Right atrium auricular region (tissue), 2 donors: ENCODE measurements around the gene SPPL3. TPM values are rescaled to one million over a fixed set of nuclear protein-coding genes. Genes with fewer than 3 reads are reported as not detected.

Experiments used
- DNase-seq: peaks from one replicate; pipeline ENCODE4 v3.0.0-alpha.2; 2019; ENCODE audit warnings: low spot score
- H3K27ac ChIP-seq, 2 donors: fragments of 200-600 bp; sonication (generic); 1 replicate in 1 of 2; 2 replicates in 1 of 2; pipeline ENCODE4 v1.5.1; 2016 to 2019
- H3K27me3 ChIP-seq, 2 donors: fragments of 200-600 bp; sonication (generic); one replicate each; pipeline versions ENCODE4 v1.5.1 to v1.6.0; 2017 to 2019
- H3K36me3 ChIP-seq: fragments of 200-600 bp; sonication (generic); one replicate; pipeline ENCODE4 v1.5.1; 2016
- H3K4me1 ChIP-seq, 2 donors: fragments of 200-600 bp; sonication (generic); one replicate each; pipeline versions ENCODE4 v1.5.1 to v1.6.0; 2017 to 2019
- H3K4me3 ChIP-seq, 2 donors: fragments of 200-600 bp; sonication (generic); 1 replicate in 1 of 2; 2 replicates in 1 of 2; pipeline ENCODE4 v1.5.1; 2017 to 2019; ENCODE audit warnings: mild to moderate bottlenecking in 1 of 2, moderate library complexity in 1 of 2
- H3K9me3 ChIP-seq, 2 donors: fragments of 200-600 bp; sonication (generic); one replicate each; pipeline ENCODE4 v1.5.1; 2019
- CTCF ChIP-seq, 2 donors: fragments of 200-600 bp; sonication (generic); IDR thresholded peaks; one replicate each; pipeline ENCODE4 v1.5.1; 2019; ENCODE audit warnings: antibody characterized with exemption in 2 of 2
- total RNA-seq, 2 donors: library from RNA; depleted of rRNA; stranded (reverse); fragments of >200 nt; gene quantifications; one replicate each; pipeline ENCODE4 v1.1.0, GENCODE V29; 2016

SPPL3 gene
- total RNA-seq, 2 donors from 2014 or later: 13.8 to 16.5 TPM

DNA sequence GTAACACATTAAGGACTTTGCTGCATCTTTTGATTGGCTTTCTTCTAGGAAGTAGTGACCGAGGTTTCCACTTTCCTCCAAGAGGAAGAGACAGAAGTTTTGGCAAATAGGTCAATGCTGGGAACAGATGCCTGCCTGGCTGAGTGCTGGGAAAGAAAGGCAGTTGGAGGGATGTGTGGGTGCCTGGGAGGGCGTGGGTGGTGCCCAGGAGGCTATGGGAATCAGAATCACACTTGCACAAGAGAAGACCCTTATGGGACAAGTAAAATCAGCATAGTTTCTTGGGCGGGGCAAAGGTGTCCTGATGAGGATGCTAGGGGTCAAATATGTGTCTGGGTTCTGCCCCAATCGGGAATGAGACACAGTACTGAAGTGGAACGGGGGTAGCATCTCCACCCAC, 179.4 kb downstream of the SPPL3 start:
- H3K36me3 ChIP-seq: peaks cover 57% of the 10 kb centered on the region
- no peak for TF ChIP-seq CTCF (IDR thresholded peaks at IDR 0.05)

GRCh38 chr12:120722784-120723183, 181.4 kb downstream of the SPPL3 start:
- Histone ChIP-seq H3K36me3 (peaks cover 67% of the 10 kb centered on the region), H3K9me3 (no peaks in the 10 kb centered on the region), H3K27me3 (no peaks in the 10 kb centered on the region), H3K27ac (no peak overlapping the region), H3K4me3 (no peak overlapping the region), H3K4me1 (peaks cover 0 to 38% of the 10 kb centered on the region in 2 donors)
- DNase-seq: no peak
- TF ChIP-seq CTCF (IDR thresholded peaks at IDR 0.05): no peak

More for the DNA sequence above, 179.4 kb downstream of the SPPL3 start:
- Histone ChIP-seq H3K4me1 (peaks cover 0 to 38% of the 10 kb centered on the region in 2 donors), H3K4me3 (no peak overlapping the region), H3K27ac (peak overlapping the region in 1 of 2 donors; percentile 83), H3K9me3 (no peaks in the 10 kb centered on the region), H3K27me3 (no peaks in the 10 kb centered on the region)
- DNase-seq: no peak

DNA sequence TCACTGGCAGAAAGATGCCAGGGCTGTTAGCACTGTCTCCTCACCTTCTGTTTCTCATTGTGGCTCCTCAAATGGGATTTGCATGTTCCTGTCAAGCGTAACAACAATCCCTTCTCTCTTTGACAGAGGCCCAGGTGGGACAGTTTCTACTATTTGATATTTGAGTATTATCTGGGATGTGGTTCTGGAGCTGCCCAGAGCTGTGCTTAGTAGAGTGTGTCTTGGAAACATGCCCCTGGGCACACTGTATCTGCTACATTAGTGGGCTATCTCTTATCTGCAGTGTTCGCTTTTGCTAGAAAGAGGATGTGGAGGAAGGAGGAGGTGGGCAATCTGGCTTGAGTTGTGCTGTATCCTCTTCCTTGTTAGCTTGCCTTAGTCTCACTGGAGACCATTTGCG, 182.3 kb downstream of the SPPL3 start:
- Histone ChIP-seq H3K9me3 (no peaks in the 10 kb centered on the region), H3K27ac (no peak overlapping the region), H3K36me3 (peaks cover 69% of the 10 kb centered on the region), H3K27me3 (no peaks in the 10 kb centered on the region), H3K4me3 (no peak overlapping the region), H3K4me1 (peaks cover 0 to 38% of the 10 kb centered on the region in 2 donors)
- no peak for DNase-seq
- no peak for TF ChIP-seq CTCF (IDR thresholded peaks at IDR 0.05)

- H3K9me3 ChIP-seq: no peaks in the 10 kb centered on the region
- H3K4me3 ChIP-seq: no peak overlapping the region
- H3K27me3 ChIP-seq: no peaks in the 10 kb centered on the region
- H3K27ac ChIP-seq: peak overlapping the region; percentile 47 to 61
- no peak for TF ChIP-seq CTCF (IDR thresholded peaks at IDR 0.05)
- H3K4me1 ChIP-seq: peaks cover 0 to 32% of the 10 kb centered on the region in 2 donors
- H3K36me3 ChIP-seq: peaks cover 76% of the 10 kb centered on the region
- DNase-seq: no peak
These were observed 183.0 kb downstream of the SPPL3 start for GRCh38 chr12:120720987-120721801.

- H3K27ac ChIP-seq: peak overlapping the region; percentile 47 to 61
- no peak for TF ChIP-seq CTCF (IDR thresholded peaks at IDR 0.05)
- H3K4me1 ChIP-seq: peaks cover 0 to 27% of the 10 kb centered on the region in 2 donors
- no peak for DNase-seq
- no peak overlapping the region for H3K4me3 ChIP-seq
- no peaks in the 10 kb centered on the region for H3K9me3 ChIP-seq
- peaks cover 82% of the 10 kb centered on the region for H3K36me3 ChIP-seq
- no peaks in the 10 kb centered on the region for H3K27me3 ChIP-seq
These were observed 183.7 kb downstream of the SPPL3 start for GRCh38 chr12:120720234-120720986.
